Melanocyte of skin (primary cell): Measurements from ENCODE around the gene SLC29A3. TPM values are rescaled to one million over a fixed set of nuclear protein-coding genes. Genes with fewer than 3 reads are reported as not detected.

Experiments used
- total RNA-seq, 2 donors: library from RNA; depleted of rRNA; stranded (reverse); fragments of >200 nt; gene quantifications; 2 replicates each; pipeline ENCODE4 v1.2.3, GENCODE V29; 2012

The SLC29A3 gene
- total RNA-seq, result 1 to 10 TPM in 1 of 2 donors, under 1 TPM in 1; 0.69 to 1.3 TPM

GRCh38 chr10:71319042-71319799 lies at the start of gene SLC29A3:
Gene SLC29A3 (plus strand): TSS chr10:71319259. CDS start chr10:71319310, 51 bp downstream.

GRCh38 chr10:71396711-71397295 lies 77.7 kb downstream of the SLC29A3 start, which contains the start of gene CDH23:
Gene CDH23 (plus strand): TSS chr10:71396920. CDS start chr10:71439832, 42,912 bp downstream.

Other genes with a start within 250 kb of the SLC29A3 start
- gene UNC5B, start 106.7 kb upstream of the SLC29A3 start, total RNA-seq, result under 1 TPM; under 0.01 TPM
- under 1 TPM; under 0.01 TPM for gene CDH23, start 77.7 kb downstream of the SLC29A3 start, total RNA-seq